NCI-H146 treated with DMSO at 0.1 percent for 48 hours (cell line): ENCODE results near the gene SPATA6.
"Not testable (repeated sequence)": the region's sequence is repeated elsewhere in the genome, so short reads cannot be mapped to it uniquely, and the experiment has no call there.

Experiments used
- DNase-seq: peaks from one replicate; lab custom pipeline; 2025; ENCODE audit not compliant: unreplicated experiment; lab: John Stamatoyannopoulos, UW

Gene SPATA6

GRCh38 chr1:48362901-48363300 is 109.1 kb downstream of the SPATA6 start:
- DNase-seq: no peak

GRCh38 chr1:48356901-48357300 is 115.1 kb downstream of the SPATA6 start:
- DNase-seq: no peak

- DNase-seq: no peak
These were observed 127.6 kb downstream of the SPATA6 start for GRCh38 chr1:48344373-48344772.

- no peak for DNase-seq
These were observed 130.8 kb downstream of the SPATA6 start for GRCh38 chr1:48341221-48341620.

GRCh38 chr1:48338257-48338656 is 133.7 kb downstream of the SPATA6 start:
- DNase-seq: no peak

- DNase-seq: no peak
These were observed 138.7 kb downstream of the SPATA6 start for GRCh38 chr1:48333316-48333715.

- no peak for DNase-seq
These were observed 139.9 kb downstream of the SPATA6 start for GRCh38 chr1:48332115-48332514.

- no peak for DNase-seq
These were observed 142.1 kb downstream of the SPATA6 start for GRCh38 chr1:48329905-48330304.

GRCh38 chr1:48329486-48329885 is 142.5 kb downstream of the SPATA6 start:
- DNase-seq: no peak

- DNase-seq: not testable (repeated sequence)
These were observed 160.2 kb downstream of the SPATA6 start for GRCh38 chr1:48311829-48312228.

GRCh38 chr1:48309564-48310082 is 162.4 kb downstream of the SPATA6 start:
- DNase-seq: no peak

GRCh38 chr1:48302652-48303051 is 169.4 kb downstream of the SPATA6 start:
- no peak for DNase-seq

- DNase-seq: no peak
These were observed 177.3 kb downstream of the SPATA6 start for GRCh38 chr1:48294656-48295055.

- not testable (repeated sequence) for DNase-seq
These were observed 177.9 kb downstream of the SPATA6 start for GRCh38 chr1:48294094-48294493.

- no peak for DNase-seq
These were observed 179.3 kb downstream of the SPATA6 start for GRCh38 chr1:48292706-48293105.

GRCh38 chr1:48291421-48291820 is 180.6 kb downstream of the SPATA6 start:
- no peak for DNase-seq

- DNase-seq: no peak
These were observed 186.5 kb downstream of the SPATA6 start for GRCh38 chr1:48285525-48285924.

- not testable (repeated sequence) for DNase-seq
These were observed 187.1 kb downstream of the SPATA6 start for GRCh38 chr1:48284696-48285420.

GRCh38 chr1:48282329-48282728 is 189.7 kb downstream of the SPATA6 start:
- not testable (repeated sequence) for DNase-seq

- not testable (repeated sequence) for DNase-seq
These were observed 194.6 kb downstream of the SPATA6 start for GRCh38 chr1:48277437-48277836.

GRCh38 chr1:48266576-48266975 is 205.4 kb downstream of the SPATA6 start:
- no peak for DNase-seq

- DNase-seq: no peak
These were observed 209.0 kb downstream of the SPATA6 start for GRCh38 chr1:48263041-48263440.

- no peak for DNase-seq
These were observed 210.1 kb downstream of the SPATA6 start for GRCh38 chr1:48261881-48262400.
